ENCODE results near the gene ROBO1.

- TF ChIP-seq CTCF (IDR thresholded peaks at IDR 0.05; ENCODE audit: extremely low read depth in 1 of 2, insufficient read depth in 1 of 2, low read depth in 1 of 2, low read length in 2 of 2) (no peak), POLR2A (IDR thresholded peaks at IDR 0.05; ENCODE audit: low read depth, low read length) (no peak), POLR2AphosphoS5 (IDR thresholded peaks at IDR 0.05; ENCODE audit: insufficient read depth, low read depth, low read length) (no peak), FOS (IDR thresholded peaks at IDR 0.05; ENCODE audit: borderline replicate concordance, insufficient read depth, low read length) (no peak)
These were observed 1205.5 kb downstream of the ROBO1 start for GRCh38 chr3:78562328-78562727.

Measured in endothelial cell of umbilical vein (primary cell).